ENCODE measurements around the gene CLDND1.

CLDND1 gene

GRCh38 chr3:98551236-98551635 lies 28.5 kb upstream of the CLDND1 start:
- no peak for DNase-seq

GRCh38 chr3:98550833-98551232 lies 28.1 kb upstream of the CLDND1 start:
- no peak for DNase-seq

- no peak for DNase-seq
Measured at GRCh38 chr3:98548544-98548943, 25.8 kb upstream of the CLDND1 start.

- no peak for DNase-seq
Measured at GRCh38 chr3:98545940-98546339, 23.2 kb upstream of the CLDND1 start.

GRCh38 chr3:98542623-98543022 lies 19.9 kb upstream of the CLDND1 start:
- no peak for DNase-seq

GRCh38 chr3:98541695-98542094 lies 19.0 kb upstream of the CLDND1 start:
- no peak for DNase-seq

GRCh38 chr3:98540346-98540745 lies 17.6 kb upstream of the CLDND1 start:
- no peak for DNase-seq

GRCh38 chr3:98536456-98537017 lies 13.8 kb upstream of the CLDND1 start:
- DNase-seq: no peak

GRCh38 chr3:98534734-98535133 lies 12.0 kb upstream of the CLDND1 start:
- DNase-seq: no peak

- no peak for DNase-seq
Measured at GRCh38 chr3:98534168-98534567, 11.5 kb upstream of the CLDND1 start.

GRCh38 chr3:98532709-98533571 lies 10.2 kb upstream of the CLDND1 start:
- DNase-seq: no peak

- DNase-seq: no peak
Measured at GRCh38 chr3:98532275-98532637, 9.6 kb upstream of the CLDND1 start.

GRCh38 chr3:98531622-98532274 lies 9.0 kb upstream of the CLDND1 start, which contains the start of gene GPR15:
Gene GPR15 (plus strand): TSS chr3:98531978. CDS start chr3:98532034, 56 bp downstream.
- DNase-seq: no peak

- no peak for DNase-seq
Measured at GRCh38 chr3:98530676-98531075, 8.0 kb upstream of the CLDND1 start.

- DNase-seq: no peak
Measured at GRCh38 chr3:98529856-98530459, 7.3 kb upstream of the CLDND1 start.

- DNase-seq: no peak
Measured at GRCh38 chr3:98528474-98529346, 6.0 kb upstream of the CLDND1 start.

GRCh38 chr3:98525494-98525893 lies 2.8 kb upstream of the CLDND1 start:
- DNase-seq: no peak

GRCh38 chr3:98521897-98522543 lies 682 bp downstream of the CLDND1 start:
- DNase-seq: no peak

- DNase-seq: no peak
Measured at GRCh38 chr3:98519351-98519750, 3.4 kb downstream of the CLDND1 start.

- DNase-seq: no peak
Measured at GRCh38 chr3:98518816-98519215, 3.9 kb downstream of the CLDND1 start.

GRCh38 chr3:98514948-98515347 lies 7.8 kb downstream of the CLDND1 start:
- DNase-seq: no peak

GRCh38 chr3:98513736-98514135 lies 9.0 kb downstream of the CLDND1 start:
- DNase-seq: no peak
